ENCODE measurements around the gene C19orf81.

- TF ChIP-seq CTCF (conservative IDR thresholded peaks at IDR 0.05; ENCODE audit: low read depth, low read length) (no peak), MAZ (IDR thresholded peaks at IDR 0.05; ENCODE audit: borderline replicate concordance, low read depth, low read length) (no peak), RAD21 (IDR thresholded peaks at IDR 0.05; ENCODE audit: low read length) (no peak), RFX5 (IDR thresholded peaks at IDR 0.05; ENCODE audit: low read depth, low read length) (no peak), POLR2A (IDR thresholded peaks at IDR 0.05; ENCODE audit: low read depth, low read length) (no peak), CEBPB (IDR thresholded peaks at IDR 0.05; ENCODE audit: low read depth, low read length) (no peak), USF2 (IDR thresholded peaks at IDR 0.05; ENCODE audit: low read depth, low read length) (no peak), ELK1 (IDR thresholded peaks at IDR 0.05; ENCODE audit: borderline replicate concordance, low read depth, low read length) (no peak), RCOR1 (IDR thresholded peaks at IDR 0.05; ENCODE audit: insufficient replicate concordance, low read length) (no peak), BHLHE40 (IDR thresholded peaks at IDR 0.05; ENCODE audit: low read depth, low read length) (no peak), CHD1 (IDR thresholded peaks at IDR 0.05; ENCODE audit: low read depth, low read length) (no peak), FOS (IDR thresholded peaks at IDR 0.05; ENCODE audit: low read depth, low read length) (no peak)
These were observed 12.8 kb downstream of the C19orf81 start for GRCh38 chr19:50661766-50662650.
